HepG2 (cell line): ENCODE data around the gene MADCAM1. TPM values are rescaled to one million over a fixed set of nuclear protein-coding genes. Genes with fewer than 3 reads are reported as not detected.

Experiments used
- ATAC-seq: fragments of 200-7000 bp; cut with Tn5 transposase; 3 replicates; pipeline ENCODE4 v1.9.1; 2020; ENCODE audit warnings: mild to moderate bottlenecking, moderate library complexity
- BruUV-seq: library from RNA; stranded (reverse); fragments of 400-500 nt; replicated peaks from 2 replicates; lab custom pipeline; 2021; lab: Mats Ljungman, UMichigan
- CTCF ChIA-PET: fragments of 300-600 bp; formaldehyde crosslinking; extraction: SDS; loops from one replicate; lab custom pipeline; 2021; ENCODE audit warnings: low total read pairs, inconsistent platforms, low intra/inter-chr PET ratio; lab: Yijun Ruan, JAX
- POLR2A ChIA-PET: fragments of 350-600 bp; sonication (Branson Sonifier 250); formaldehyde crosslinking; loops from one replicate; lab custom pipeline; 2020; ENCODE audit warnings: antibody characterized with exemption, inconsistent platforms; lab: Yijun Ruan, JAX
- DNase-seq: peaks from one replicate; pipeline ENCODE4 v3.0.0-alpha.2; 2015; ENCODE audit warnings: low spot score
- FAIRE-seq: peaks from 3 replicates; lab custom pipeline; 2011; peaks lifted over from hg19 to GRCh38; lab: Jason Lieb, UNC
- H2AFZ ChIP-seq: one replicate; pipeline ENCODE4 v1.6.1; 2011; ENCODE audit warnings: low read length, inconsistent platforms
- H3K27ac ChIP-seq: fragments of 300-600 bp; 3 replicates; pipeline ENCODE4 v1.8.0; 2011; ENCODE audit warnings: mixed run types, mild to moderate bottlenecking, mixed read lengths, low read length, inconsistent platforms; ENCODE audit not compliant: insufficient read depth; ENCODE audit errors: extremely low read length
- H3K27me3 ChIP-seq, 2 experiments: fragments of 200-600 bp in 1 of 2; 2 replicates in 1 of 2; 3 replicates in 1 of 2; pipeline versions ENCODE4 v1.6.0 to v1.8.0; 2011; ENCODE audit warnings: low read length in 2 of 2, mild to moderate bottlenecking in 2 of 2, moderate library complexity in 2 of 2, inconsistent platforms in 1 of 2; ENCODE audit not compliant: insufficient read depth in 2 of 2, control insufficient read depth in 1 of 2
- H3K36me3 ChIP-seq, 2 experiments: fragments of 200-600 bp in 1 of 2; replicated peaks in 1 of 2; 2 replicates in 1 of 2; 3 replicates in 1 of 2; pipeline versions ENCODE4 v1.5.1 to v1.8.0; 2011; ENCODE audit warnings: low read length in 2 of 2, inconsistent platforms in 1 of 2; ENCODE audit not compliant: insufficient read depth in 2 of 2, control insufficient read depth in 1 of 2
- H3K4me1 ChIP-seq: 2 replicates; pipeline ENCODE4 v1.5.1; 2012; ENCODE audit warnings: low read length, inconsistent platforms; ENCODE audit not compliant: insufficient read depth
- H3K4me2 ChIP-seq: 2 replicates; pipeline ENCODE4 v1.6.0; 2011; ENCODE audit warnings: low read depth, low read length, inconsistent platforms
- H3K4me3 ChIP-seq, 3 experiments: fragments of 200-600 bp in 1 of 3; sonication (generic), shearing (Covaris generic) in 1 of 3; replicated peaks in 1 of 3; 2 replicates each; pipeline ENCODE4 v1.5.1; 2011 to 2016; ENCODE audit warnings: low read length in 3 of 3, inconsistent platforms in 2 of 3, low read depth in 2 of 3, mild to moderate bottlenecking in 2 of 3, control low read depth in 1 of 3, mixed read lengths in 1 of 3; ENCODE audit not compliant: insufficient read depth in 1 of 3
- H3K79me2 ChIP-seq: one replicate; pipeline ENCODE4 v1.6.1; 2011; ENCODE audit warnings: low read length, inconsistent platforms; ENCODE audit not compliant: insufficient read depth
- H3K9ac ChIP-seq: 2 replicates; pipeline ENCODE4 v1.6.0; 2011; ENCODE audit warnings: mild to moderate bottlenecking, low read depth, low read length, inconsistent platforms; ENCODE audit not compliant: insufficient read depth
- H3K9me3 ChIP-seq: 2 replicates; pipeline ENCODE4 v1.5.1; 2012; ENCODE audit warnings: mild to moderate bottlenecking, low read length
- H4K20me1 ChIP-seq: 2 replicates; pipeline ENCODE4 v1.6.0; 2011; ENCODE audit warnings: inconsistent platforms, mild to moderate bottlenecking, low read length, moderate library complexity; ENCODE audit not compliant: insufficient read depth
- ARID2 ChIP-seq: sonication (generic); formaldehyde crosslinking; IDR thresholded peaks from 2 replicates; pipeline ENCODE4 v1.8.1; 2022; ENCODE audit warnings: mild to moderate bottlenecking, missing genetic modification reagents, borderline replicate concordance
- ATF3 ChIP-seq: sonication (generic); formaldehyde crosslinking; IDR thresholded peaks from 2 replicates; pipeline ENCODE4 v1.4.0; 2020; ENCODE audit warnings: missing genetic modification reagents
- DPF2 ChIP-seq: sonication (generic); formaldehyde crosslinking; IDR thresholded peaks from 2 replicates; pipeline ENCODE4 v1.4.0; 2020; ENCODE audit warnings: mild to moderate bottlenecking, low read depth, missing genetic modification reagents, borderline replicate concordance
- JARID2 ChIP-seq: sonication (generic); formaldehyde crosslinking; IDR thresholded peaks from 2 replicates; pipeline ENCODE4 v1.8.1; 2023; ENCODE audit warnings: missing genetic modification reagents, inconsistent platforms; ENCODE audit not compliant: insufficient replicate concordance
- KDM5A ChIP-seq: fragments of 200-600 bp; sonication (generic); IDR thresholded peaks from 2 replicates; pipeline ENCODE4 v1.7.0; 2018; ENCODE audit warnings: antibody characterized with exemption, mild to moderate bottlenecking, low read length, borderline replicate concordance
- MEIS1 ChIP-seq: sonication (generic); formaldehyde crosslinking; IDR thresholded peaks from 2 replicates; pipeline ENCODE4 v1.9.0; 2021; ENCODE audit warnings: mild to moderate bottlenecking, missing genetic modification reagents, moderate library complexity, borderline replicate concordance
- NFYB ChIP-seq: sonication (generic); formaldehyde crosslinking; IDR thresholded peaks from 2 replicates; pipeline ENCODE4 v1.4.0; 2020; ENCODE audit warnings: missing genetic modification reagents
- REXO4 ChIP-seq: sonication (generic); formaldehyde crosslinking; IDR thresholded peaks from 2 replicates; pipeline ENCODE4 v1.8.0; 2022; ENCODE audit warnings: missing genetic modification reagents, mild to moderate bottlenecking, borderline replicate concordance
- SP1 ChIP-seq, 2 experiments: fragments of 450-650 bp in 1 of 2; sonication (generic) in 1 of 2; formaldehyde crosslinking in 1 of 2; IDR thresholded peaks; 2 replicates each; pipeline versions ENCODE4 v1.4.0 to v1.6.1; 2016 to 2020; ENCODE audit warnings: missing genetic modification reagents in 1 of 2
- TCF7 ChIP-seq: sonication (generic); IDR thresholded peaks from 2 replicates; pipeline ENCODE4 v1.6.1; 2016; ENCODE audit warnings: antibody characterized with exemption, low read depth
- YEATS4 ChIP-seq: sonication (generic); formaldehyde crosslinking; IDR thresholded peaks from 2 replicates; pipeline ENCODE4 v1.4.0; 2020; ENCODE audit warnings: missing genetic modification reagents, borderline replicate concordance
- ZNF274 ChIP-seq: sonication (generic); formaldehyde crosslinking; IDR thresholded peaks from 2 replicates; pipeline ENCODE4 v1.5.1; 2020; ENCODE audit warnings: mild to moderate bottlenecking, missing genetic modification reagents
- ZNF564 ChIP-seq: sonication (generic); formaldehyde crosslinking; IDR thresholded peaks from 2 replicates; pipeline ENCODE4 v1.8.1; 2023; ENCODE audit warnings: mild to moderate bottlenecking, missing genetic modification reagents
- ZNF737 ChIP-seq: sonication (generic); formaldehyde crosslinking; IDR thresholded peaks from 2 replicates; pipeline ENCODE4 v1.5.0; 2020; ENCODE audit warnings: missing genetic modification reagents, mild to moderate bottlenecking, borderline replicate concordance
- ZNF792 ChIP-seq: IDR thresholded peaks from 2 replicates; pipeline ENCODE4 v1.6.1; 2016
- ZSCAN30 ChIP-seq: sonication (generic); formaldehyde crosslinking; IDR thresholded peaks from 2 replicates; pipeline ENCODE4 v1.5.0; 2020; ENCODE audit warnings: mild to moderate bottlenecking, missing genetic modification reagents
- WGBS: methylation state at CpG from one replicate; pipeline ENCODE4 v1.1.6; 2017; ENCODE audit warnings: low lambda C conversion rate; 5-methylcytosine and 5-hydroxymethylcytosine counted together
- in situ Hi-C: cut with HindIII; loops from 2 replicates; pipeline ENCODE4 v1.10.0; 2017; ENCODE audit warnings: low pct_unique_long_range_greater_than_20kb; ENCODE audit not compliant: extremely low pct_ligation_motif_present
- intact Hi-C: fragments of 100-400 bp; cut with micrococcal nuclease; formaldehyde crosslinking; loops from one replicate; pipeline ENCODE4 v1.10.0; 2022; ENCODE audit not compliant: unreplicated experiment
- polyA plus RNA-seq, 8 experiments: library from polyadenylated mRNA; depleted of rRNA in 3 of 8; stranded (reverse) in 7 of 8; unstranded in 1 of 8; fragments of >200 nt; fragmentation: Illumina TruSeq in 4 of 8; extraction: Trizol in 4 of 8; gene quantifications; 2 replicates each; pipeline versions ENCODE4 v1.2.1 to v1.2.3, GENCODE V29; 2011 to 2016; ENCODE audit warnings: low read depth in 4 of 8, missing spikeins in 1 of 8, mixed read lengths in 1 of 8; ENCODE audit not compliant: insufficient read depth in 1 of 8
- total RNA-seq, 5 experiments: library from RNA; depleted of rRNA; stranded (reverse); fragments of >200 nt; fragmentation: Illumina TruSeq; extraction: Trizol; gene quantifications; 2 replicates each; pipeline ENCODE4 v1.2.3, GENCODE V29; 2016; ENCODE audit warnings: low read depth in 1 of 5
- TF ChIP-seq, protein P1 (sequence below): IDR thresholded peaks from 2 replicates; pipeline ENCODE4 v1.6.1; 2012; ENCODE audit warnings: inconsistent platforms
- TF ChIP-seq, protein P2 (sequence below), 2 experiments: sonication (generic) in 1 of 2; formaldehyde crosslinking in 1 of 2; IDR thresholded peaks; 2 replicates each; pipeline versions ENCODE4 v1.4.0 to v1.6.1; 2018 to 2020; ENCODE audit warnings: missing genetic modification reagents in 2 of 2, borderline replicate concordance in 1 of 2, low read depth in 1 of 2, mild to moderate bottlenecking in 1 of 2, missing biosample characterization in 1 of 2

Gene MADCAM1
- total and polyA plus RNA-seq, 2 of the 13 experiments (the other 11 are each of a cell fraction or from before 2014, with no cell fraction given): 0.29 to 0.33 TPM

GRCh38 chr19:531753-532560 lies 35.7 kb downstream of the MADCAM1 start, which contains the start of gene CDC34 (continued):
- no peak for TF ChIP-seq DPF2 (CRISPR knock-in tag)
- TF ChIP-seq ZNF274: no peak; the same call in 1 of the 2 replicates
- TF ChIP-seq ATF3 (CRISPR knock-in tag): no peak
- TF ChIP-seq TCF7: no peak
- TF ChIP-seq, protein P1, sequence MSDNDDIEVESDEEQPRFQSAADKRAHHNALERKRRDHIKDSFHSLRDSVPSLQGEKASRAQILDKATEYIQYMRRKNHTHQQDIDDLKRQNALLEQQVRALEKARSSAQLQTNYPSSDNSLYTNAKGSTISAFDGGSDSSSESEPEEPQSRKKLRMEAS: no peak

- Histone ChIP-seq H3K4me3 (peak overlapping the region; percentile 97 to 98 (median 97)), H3K27ac (peak overlapping the region; percentile 81), H2AFZ (no peak overlapping the region), H3K4me1 (peaks cover 53% of the 10 kb centered on the region), H3K36me3 (peaks cover 10 to 22% of the 10 kb centered on the region in 2 experiments; a peak in 4 of 5 replicates), H3K9me3 (no peaks in the 10 kb centered on the region), H3K79me2 (peaks cover 37% of the 10 kb centered on the region), H3K27me3 (no peaks in the 10 kb centered on the region), H3K4me2 (peak overlapping the region; percentile 96), H3K9ac (peak overlapping the region; percentile 96), H4K20me1 (peaks cover 25% of the 10 kb centered on the region; the same call in 1 of the 2 replicates)
- peak; percentile 60 for DNase-seq
- intact Hi-C loops (no loop called here), in situ Hi-C loops (no loop called here)
- peak; percentile 24 for ATAC-seq
- TSS peak; percentile 49 for BruUV-seq
- CTCF ChIA-PET: interaction anchor here (1.3 to 2.1 kb wide), 2 partner anchors 22 to 26 kb away, joined by 6 to 16 read pairs; partner anchors contain the start of gene TPGS1
- peak; percentile 64 for FAIRE-seq
- WGBS: 1% methylated on average over 16 of the region's 47 CpGs
- POLR2A ChIA-PET: interaction anchor here (0.8 to 3.7 kb wide), 12 partner anchors 9 to 206 kb away, joined by 3 to 33 read pairs (median 8); partner anchors contain the start of genes BSG and TPGS1
- TF ChIP-seq ARID2 (no peak), YEATS4 (CRISPR knock-in tag) (peak; percentile 57; the same call in 1 of the 2 replicates), ZNF792 (no peak; the same call in 1 of the 2 replicates), ZSCAN30 (CRISPR knock-in tag) (no peak), REXO4 (CRISPR knock-in tag) (no peak), KDM5A (peak; percentile 53; the same call in 1 of the 2 replicates), NFYB (CRISPR knock-in tag) (no peak), ZNF737 (no peak), JARID2 (CRISPR knock-in tag) (no peak), MEIS1 (CRISPR knock-in tag) (0 out of 2 replicates have a peak, but pooled peaks have one; percentile 26), ZNF564 (CRISPR knock-in tag) (no peak), SP1 (IDR thresholded peaks at IDR 0.05) (no peak), SP1 (CRISPR knock-in tag; IDR thresholded peaks at IDR 0.05) (no peak)
- TF ChIP-seq, protein P2, sequence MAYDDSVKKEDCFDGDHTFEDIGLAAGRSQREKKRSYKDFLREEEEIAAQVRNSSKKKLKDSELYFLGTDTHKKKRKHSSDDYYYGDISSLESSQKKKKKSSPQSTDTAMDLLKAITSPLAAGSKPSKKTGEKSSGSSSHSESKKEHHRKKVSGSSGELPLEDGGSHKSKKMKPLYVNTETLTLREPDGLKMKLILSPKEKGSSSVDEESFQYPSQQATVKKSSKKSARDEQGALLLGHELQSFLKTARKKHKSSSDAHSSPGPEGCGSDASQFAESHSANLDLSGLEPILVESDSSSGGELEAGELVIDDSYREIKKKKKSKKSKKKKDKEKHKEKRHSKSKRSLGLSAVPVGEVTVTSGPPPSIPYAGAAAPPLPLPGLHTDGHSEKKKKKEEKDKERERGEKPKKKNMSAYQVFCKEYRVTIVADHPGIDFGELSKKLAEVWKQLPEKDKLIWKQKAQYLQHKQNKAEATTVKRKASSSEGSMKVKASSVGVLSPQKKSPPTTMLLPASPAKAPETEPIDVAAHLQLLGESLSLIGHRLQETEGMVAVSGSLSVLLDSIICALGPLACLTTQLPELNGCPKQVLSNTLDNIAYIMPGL (CRISPR knock-in tag; IDR thresholded peaks at IDR 0.05; ENCODE audit: borderline replicate concordance in 1 of 2, low read depth in 1 of 2): peak; percentile 53 to 80; a peak in 2 of 4 replicates
Measured at GRCh38 chr19:532561-533363, 36.5 kb downstream of the MADCAM1 start.
